Esophagus muscularis mucosa (tissue), 4 donors: ENCODE data around the gene SCRN2.

Experiments used
- EP300 ChIP-seq: sonication (generic); formaldehyde crosslinking; IDR thresholded peaks from one replicate; pipeline ENCODE4 v1.6.1; 2017; ENCODE audit warnings: antibody characterized with exemption
- POLR2A ChIP-seq: fragments of 450-650 bp; IDR thresholded peaks from one replicate; pipeline ENCODE4 v1.6.1; 2017; ENCODE audit warnings: antibody characterized with exemption, moderate library complexity, mild to moderate bottlenecking, low read depth
- POLR2AphosphoS5 ChIP-seq, 2 donors: sonication (generic); formaldehyde crosslinking; IDR thresholded peaks; one replicate each; pipeline ENCODE4 v1.6.1; 2017; ENCODE audit warnings: antibody characterized with exemption in 2 of 2
- TF ChIP-seq, protein P1 (sequence below), 3 experiments: fragments of 200-600 bp in 2 of 3; fragments of 450-650 bp in 1 of 3; sonication (generic) in 2 of 3; IDR thresholded peaks; one replicate each; pipeline ENCODE4 v1.5.1; 2017 to 2019; ENCODE audit warnings: antibody characterized with exemption in 3 of 3, mild to moderate bottlenecking in 2 of 3, moderate library complexity in 1 of 3

DNA sequence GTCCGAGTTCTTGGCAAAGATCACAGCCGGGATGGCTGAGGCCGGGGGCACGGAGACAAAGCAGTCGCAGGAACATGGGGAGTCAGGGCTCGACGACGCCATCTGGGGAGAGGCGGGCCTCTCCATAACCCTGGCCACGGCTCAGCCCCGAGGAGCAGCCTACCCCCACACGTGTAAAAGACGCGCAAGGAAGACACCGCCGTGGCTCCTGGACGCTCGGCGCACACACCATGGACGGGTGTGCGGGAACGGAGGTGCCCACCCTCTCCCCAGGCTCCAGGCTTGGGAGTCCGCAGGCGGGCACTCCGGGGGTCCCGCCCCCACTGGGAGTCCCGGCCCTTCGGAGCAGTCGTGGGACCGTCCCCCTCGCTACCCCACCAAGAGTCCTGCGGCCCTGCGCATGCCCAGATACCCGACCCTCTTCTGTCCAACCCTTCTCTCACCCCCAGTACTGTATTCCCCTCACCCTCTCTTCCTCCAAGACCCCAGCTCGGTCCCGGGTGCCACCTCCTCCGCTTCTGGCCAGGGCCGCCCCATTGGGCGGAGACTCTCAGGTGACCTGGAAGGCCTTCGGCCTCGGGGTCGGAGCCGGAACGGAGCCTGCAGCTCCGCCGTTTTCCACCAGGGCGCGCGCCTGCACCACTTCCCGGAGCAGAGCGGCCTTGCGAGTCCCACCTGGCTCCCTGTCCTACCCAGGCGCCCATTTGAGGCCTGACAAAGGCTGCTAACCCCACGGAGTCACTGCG lies at the start of gene SCRN2:
- TF ChIP-seq POLR2AphosphoS5 (IDR thresholded peaks at IDR 0.05) (peak; percentile 46 to 64), POLR2A (no peak), EP300 (no peak)
- TF ChIP-seq, protein P1, sequence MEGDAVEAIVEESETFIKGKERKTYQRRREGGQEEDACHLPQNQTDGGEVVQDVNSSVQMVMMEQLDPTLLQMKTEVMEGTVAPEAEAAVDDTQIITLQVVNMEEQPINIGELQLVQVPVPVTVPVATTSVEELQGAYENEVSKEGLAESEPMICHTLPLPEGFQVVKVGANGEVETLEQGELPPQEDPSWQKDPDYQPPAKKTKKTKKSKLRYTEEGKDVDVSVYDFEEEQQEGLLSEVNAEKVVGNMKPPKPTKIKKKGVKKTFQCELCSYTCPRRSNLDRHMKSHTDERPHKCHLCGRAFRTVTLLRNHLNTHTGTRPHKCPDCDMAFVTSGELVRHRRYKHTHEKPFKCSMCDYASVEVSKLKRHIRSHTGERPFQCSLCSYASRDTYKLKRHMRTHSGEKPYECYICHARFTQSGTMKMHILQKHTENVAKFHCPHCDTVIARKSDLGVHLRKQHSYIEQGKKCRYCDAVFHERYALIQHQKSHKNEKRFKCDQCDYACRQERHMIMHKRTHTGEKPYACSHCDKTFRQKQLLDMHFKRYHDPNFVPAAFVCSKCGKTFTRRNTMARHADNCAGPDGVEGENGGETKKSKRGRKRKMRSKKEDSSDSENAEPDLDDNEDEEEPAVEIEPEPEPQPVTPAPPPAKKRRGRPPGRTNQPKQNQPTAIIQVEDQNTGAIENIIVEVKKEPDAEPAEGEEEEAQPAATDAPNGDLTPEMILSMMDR (IDR thresholded peaks at IDR 0.05): peak; percentile 96 to 99 (median 99)
